NCI-H460 (cell line): ENCODE data around the gene GOLGA6D. TPM values are rescaled to one million over a fixed set of nuclear protein-coding genes. Genes with fewer than 3 reads are reported as not detected.
"Not testable (repeated sequence)": the region's sequence is repeated elsewhere in the genome, so short reads cannot be mapped to it uniquely, and the experiment has no call there.

Source experiments
- DNase-seq: peaks from one replicate; pipeline ENCODE4 v3.0.0-alpha.2; 2016; ENCODE audit warnings: low read depth; ENCODE audit errors: extremely low read depth
- polyA plus RNA-seq: library from polyadenylated mRNA; depleted of rRNA; stranded (reverse); fragments of >200 nt; gene quantifications from 2 replicates; pipeline ENCODE4 v1.2.3, GENCODE V29; 2014; cell fraction: nucleus; rRNA removed
- total RNA-seq: library from RNA; depleted of rRNA; stranded (reverse); fragments of >200 nt; shearing (Covaris generic); gene quantifications from 2 replicates; pipeline ENCODE4 v1.2.3, GENCODE V29; 2014; rRNA removed

The GOLGA6D gene, protein sequence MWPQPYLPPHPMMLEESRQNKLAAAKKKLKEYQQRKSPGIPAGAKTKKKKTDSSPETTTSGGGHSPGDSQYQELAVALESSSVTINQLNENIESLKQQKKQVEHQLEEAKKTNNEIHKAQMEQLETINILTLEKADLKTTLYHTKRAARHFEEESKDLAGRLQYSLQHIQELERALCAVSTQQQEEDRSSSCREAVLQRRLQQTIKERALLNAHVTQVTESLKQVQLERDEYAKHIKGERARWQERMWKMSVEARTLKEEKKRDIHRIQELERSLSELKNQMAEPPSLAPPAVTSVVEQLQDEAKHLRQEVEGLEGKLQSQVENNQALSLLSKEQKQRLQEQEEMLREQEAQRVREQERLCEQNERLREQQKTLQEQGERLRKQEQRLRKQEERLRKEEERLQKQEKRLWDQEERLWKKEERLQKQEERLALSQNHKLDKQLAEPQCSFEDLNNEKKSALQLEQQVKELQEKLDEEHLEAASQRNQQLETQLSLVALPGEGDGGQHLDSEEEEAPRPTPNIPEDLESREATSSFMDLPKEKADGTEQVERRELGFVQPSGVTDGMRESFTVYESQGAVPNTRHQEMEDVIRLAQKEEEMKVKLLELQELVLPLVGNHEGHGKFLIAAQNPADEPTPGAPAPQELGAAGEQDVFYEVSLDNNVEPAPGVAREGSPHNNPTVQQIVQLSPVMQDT
- not detected in 2 replicates for total RNA-seq
- 0.06 TPM in 1 of 2 replicates, not detected in the other for polyA plus RNA-seq

DNA sequence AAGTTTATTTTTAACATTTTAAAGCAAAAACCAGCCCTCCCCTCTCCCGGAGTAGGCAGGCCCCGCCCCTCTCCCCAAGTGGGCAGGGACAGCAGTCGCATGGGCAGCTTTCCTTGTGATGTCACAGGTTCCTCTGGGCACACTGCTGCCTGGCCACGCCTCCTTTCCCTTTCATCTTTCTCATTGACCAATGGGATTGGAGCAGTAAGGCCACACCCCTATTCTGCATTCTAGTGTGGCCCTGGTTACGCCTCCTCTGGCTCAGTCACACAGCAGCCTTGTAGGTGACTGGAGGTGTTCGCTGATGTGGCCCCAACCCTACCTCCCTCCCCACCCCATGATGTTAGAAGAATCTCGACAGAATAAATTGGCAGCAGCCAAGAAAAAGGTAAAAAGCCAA lies at the start of gene GOLGA6D:
Gene GOLGA6D (plus strand): TSS at position 264 of the 400 bp plus-strand sequence. CDS start 41 bp downstream, at position 305.
- DNase-seq, result not testable (repeated sequence)

DNA sequence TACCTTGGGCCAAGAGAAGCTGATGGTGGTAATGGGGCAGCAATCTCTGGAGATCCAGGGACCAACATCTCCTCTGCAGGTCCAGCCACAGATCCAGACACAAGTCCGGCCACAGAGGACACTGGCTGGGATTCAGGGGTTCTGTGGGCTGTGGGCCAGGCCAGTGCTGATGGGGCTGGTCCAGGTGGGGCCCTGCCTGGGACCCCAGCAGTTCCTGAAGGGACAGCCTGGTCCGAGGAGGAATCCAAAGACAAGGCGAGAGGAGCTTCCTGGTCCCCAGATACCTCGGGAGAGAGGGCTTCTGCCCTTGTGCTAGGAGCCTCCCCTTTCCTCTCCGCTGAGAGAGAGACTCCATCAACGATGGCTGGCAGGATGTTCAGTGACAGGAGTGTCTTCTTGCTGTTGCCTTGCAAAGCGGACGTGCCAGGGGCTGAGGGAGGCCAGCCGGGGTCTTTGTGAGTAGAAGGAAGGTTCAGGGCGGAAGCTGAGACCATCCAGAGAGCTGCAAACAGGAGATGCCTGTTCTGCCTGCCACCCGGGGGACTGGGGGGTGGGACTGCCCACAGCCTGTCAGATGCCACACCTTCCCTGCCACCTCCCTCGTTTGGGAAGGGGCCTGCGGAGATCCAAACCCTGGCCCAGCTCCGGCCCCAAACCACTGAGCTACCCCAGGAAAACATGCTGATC lies 49.0 kb upstream of the GOLGA6D start:
- no peak for DNase-seq

DNA sequence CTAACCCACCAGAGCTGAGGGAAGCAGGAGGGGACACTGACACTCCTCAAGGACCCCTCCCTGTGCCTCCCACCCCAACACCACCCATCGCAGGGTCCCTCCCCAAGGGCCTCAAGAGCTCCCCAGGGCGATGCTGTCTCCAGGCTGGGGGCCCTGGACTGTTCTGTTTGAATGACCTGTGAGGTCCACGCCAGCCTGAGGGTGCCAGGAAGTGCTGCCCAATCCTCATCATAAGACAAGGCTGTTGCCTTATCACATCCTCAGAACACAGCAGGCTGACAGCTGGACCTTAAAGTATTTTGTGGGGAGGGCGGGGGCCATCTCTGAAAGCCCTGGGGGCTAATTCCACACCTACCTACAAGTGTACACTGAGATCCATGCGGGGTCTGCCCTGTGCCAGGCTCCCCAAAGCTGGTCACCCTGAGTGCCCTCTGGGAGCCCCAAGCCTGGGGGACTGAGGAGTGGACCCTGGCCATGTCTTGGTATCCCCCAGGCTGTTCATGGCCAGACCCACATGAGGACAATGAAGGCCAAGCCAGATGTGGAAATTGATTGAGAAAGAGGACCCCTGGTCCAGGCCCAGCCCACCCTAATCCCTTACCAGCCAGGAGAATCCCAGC lies 48.3 kb upstream of the GOLGA6D start:
- DNase-seq, result no peak

DNA sequence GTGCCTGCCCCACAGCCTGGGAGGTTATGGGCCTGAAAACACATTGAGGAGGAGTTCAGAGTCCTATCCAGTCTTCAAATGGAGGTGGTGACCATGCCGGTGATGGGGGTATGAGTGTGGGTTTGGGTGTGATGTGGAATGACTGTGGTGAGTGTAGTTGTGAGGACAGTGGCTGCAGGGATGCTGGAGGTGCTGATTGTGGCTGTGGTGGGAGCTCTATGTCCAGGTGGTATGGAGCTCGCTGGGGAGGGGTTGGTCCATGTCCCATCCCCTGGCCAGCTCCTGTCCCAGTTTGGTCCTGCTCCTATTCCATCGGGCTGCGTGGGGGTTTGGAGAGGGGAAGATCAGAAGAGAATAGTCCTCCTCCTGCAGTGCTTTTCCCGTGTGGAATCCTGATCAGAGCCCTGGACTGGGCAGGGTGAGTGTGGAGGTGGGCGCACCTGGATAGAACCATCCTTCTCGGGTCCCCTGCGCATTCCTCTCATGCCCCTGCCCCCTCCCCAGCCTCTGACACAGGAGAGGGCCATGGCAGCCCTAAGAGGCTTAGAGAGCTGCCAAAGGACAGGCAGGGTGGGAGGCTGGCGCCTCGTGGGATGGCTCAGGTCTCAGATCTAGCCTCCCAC lies 47.5 kb upstream of the GOLGA6D start:
- DNase-seq, result no peak

DNA sequence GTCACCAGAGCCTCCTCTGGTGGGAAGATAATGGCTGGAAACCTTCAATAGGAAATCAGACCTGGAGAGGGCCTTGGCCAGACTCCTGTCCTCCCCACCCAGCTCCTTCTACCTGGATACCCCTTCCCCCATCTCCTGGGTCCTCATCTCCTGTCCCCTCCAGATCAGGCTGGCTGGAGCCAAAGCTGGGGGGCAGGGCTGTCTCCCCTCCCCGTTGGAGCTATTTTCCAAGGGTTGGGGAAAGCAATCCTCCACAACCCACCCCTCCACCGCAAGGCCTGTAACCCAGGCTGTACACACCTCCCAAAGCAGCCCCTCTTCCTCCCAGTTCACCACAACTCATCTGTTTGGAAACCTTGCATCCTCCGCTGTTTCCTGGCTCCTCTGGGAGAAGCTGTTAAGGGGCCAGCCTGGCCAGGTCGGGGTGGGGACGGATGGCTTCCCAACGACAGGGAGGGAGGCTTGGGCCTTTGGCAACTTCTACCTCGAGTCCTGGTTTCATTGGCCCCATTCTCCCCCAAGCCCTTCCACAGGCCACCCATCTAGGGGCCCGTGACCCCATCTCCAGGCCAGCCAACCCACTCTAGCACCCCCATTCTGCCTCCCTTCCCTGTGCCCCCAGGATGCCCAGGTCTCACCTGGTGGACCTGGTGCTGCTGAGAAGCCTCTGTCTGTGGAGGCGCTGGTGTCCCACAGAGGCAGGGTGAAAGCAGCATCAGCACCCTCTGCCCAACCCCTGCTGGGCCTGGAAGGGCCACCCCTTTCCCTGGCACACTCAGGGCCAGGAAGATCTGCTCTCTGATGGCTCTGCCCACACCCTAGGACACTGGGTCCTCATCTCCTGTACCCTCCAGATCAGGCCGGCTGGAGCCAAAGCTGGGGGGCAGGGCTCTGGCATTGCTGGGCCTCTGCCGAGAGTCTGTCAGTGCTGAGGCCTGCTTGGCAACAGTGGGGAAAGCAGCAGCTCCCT lies 46.6 kb upstream of the GOLGA6D start:
- no peak for DNase-seq

DNA sequence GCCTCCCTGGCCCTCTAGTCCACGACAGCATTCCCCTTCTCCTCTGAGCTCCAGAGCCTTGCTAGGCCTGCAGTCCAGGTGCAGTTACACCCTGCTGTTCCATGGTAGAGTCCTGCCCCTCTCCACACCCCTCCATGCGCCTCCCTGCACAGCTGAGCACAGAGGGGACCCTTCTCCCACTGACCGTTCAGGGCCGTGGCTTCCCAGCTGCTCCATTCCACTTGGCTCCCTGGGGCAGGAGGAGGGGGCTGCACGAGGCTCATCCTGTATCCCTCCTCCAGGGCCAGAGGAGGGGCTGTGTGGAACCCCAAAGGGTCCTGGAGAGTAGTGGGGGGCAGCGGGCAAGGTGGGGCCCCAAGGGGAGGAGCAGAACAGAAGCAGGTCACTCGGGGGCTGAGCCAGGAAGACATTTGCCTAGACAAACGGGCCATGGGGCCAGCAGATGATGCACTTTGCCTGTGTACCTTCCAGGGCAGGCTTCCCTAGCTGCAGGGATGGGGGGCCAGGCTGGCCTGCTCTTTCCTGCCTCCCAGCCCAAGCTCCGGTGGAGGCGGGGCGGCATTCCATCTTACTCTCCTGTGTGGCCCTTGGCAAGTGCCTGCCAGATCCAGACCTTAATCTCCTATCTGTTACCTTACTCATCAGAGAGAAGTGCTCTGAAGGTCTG lies 45.2 kb upstream of the GOLGA6D start:
- no peak for DNase-seq

DNA sequence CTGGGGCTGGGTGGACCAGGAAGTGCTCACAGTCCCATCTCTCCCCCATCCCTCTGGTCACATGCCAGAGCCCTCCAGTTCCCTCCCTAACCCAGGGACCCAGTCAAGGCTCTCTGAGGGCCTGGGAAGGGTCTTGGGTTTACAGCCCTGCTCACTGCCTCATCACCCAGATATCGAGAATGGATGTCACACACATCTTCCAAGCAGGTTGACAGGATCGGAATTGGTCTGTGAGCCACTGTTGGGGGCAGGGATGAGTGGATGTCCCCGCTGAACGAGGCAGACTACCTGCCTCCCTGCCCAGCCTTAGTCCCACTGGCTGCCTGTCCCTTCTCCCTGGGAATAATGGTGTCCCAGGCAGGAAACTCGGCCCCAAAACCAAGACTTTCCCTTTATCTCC lies 44.5 kb upstream of the GOLGA6D start:
- DNase-seq, result no peak

DNA sequence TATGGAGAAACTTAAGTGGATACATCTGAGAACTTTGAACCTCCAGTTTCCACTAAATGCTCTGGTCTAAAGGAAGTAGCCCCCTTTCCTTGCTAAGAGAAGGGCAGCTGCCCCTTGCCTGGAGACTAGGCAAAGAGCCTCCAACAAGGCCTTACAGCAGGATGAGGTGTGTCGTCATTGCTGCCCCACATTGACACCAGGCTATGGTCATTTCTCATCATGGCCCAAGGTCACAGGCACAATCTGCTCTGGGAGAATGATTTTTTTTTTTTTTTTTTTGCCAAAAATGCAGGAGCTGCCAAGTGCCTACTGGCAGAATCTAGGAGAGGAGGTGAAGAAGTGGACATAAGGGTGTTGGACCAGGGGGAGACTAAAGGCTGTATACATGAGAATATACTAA lies 36.9 kb upstream of the GOLGA6D start:
- DNase-seq, result not testable (repeated sequence)

DNA sequence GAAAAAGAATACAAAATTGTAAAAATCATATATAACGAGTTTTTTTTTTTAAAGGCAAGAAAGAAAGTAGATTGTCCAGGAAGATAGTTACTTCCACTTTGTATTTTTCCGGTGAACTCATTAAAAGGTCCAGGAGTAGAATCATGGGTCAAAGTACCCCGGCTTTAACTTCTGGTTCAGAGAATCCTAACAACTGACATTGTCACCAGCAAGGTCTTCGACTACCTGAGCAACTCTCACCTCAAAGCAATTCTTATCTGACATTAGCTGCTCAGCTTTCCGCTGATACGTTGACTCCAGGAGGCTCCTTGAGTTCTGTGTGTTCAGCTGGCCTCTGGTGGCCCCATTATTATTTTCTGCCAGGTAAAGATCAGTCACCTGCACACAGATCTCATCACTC lies 33.6 kb upstream of the GOLGA6D start:
- not testable (repeated sequence) for DNase-seq

DNA sequence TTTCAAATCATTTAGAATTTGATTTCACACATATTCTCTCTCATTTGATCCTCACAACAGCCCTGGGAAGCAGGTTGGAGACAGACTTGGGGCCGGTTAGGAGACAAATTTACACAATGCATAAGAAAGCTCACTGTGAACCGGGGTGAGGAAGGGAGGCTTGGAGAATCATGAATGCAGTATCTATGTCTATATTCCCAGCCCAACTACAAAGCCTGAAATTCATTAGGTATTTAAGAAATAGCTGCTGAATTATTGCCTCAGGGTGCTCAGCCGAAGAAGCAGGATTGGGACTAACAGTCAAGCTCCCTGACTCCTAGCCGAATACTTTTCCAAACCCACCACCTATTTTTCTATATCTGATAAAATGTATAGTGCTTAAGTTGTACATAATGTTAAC lies 32.9 kb upstream of the GOLGA6D start:
- no peak for DNase-seq

DNA sequence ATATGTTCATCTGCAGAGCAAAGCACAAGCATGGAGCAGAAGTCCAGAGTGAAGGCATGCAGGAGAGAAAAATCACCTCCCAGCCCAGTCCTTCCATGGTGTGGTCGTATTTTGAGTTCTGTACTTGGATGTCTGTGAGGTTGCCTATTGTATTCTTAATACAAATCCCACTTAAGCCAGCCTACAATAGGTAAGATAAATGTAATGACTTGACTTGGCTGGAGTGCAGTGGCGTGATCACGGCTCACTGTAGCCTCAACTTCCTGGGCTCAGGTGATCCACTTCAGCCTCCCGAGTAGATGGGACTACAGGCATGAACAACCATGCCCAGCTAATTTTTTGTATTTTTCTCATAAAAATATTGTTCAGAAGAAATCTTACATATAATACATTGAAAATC lies 31.3 kb upstream of the GOLGA6D start:
- not testable (repeated sequence) for DNase-seq

DNA sequence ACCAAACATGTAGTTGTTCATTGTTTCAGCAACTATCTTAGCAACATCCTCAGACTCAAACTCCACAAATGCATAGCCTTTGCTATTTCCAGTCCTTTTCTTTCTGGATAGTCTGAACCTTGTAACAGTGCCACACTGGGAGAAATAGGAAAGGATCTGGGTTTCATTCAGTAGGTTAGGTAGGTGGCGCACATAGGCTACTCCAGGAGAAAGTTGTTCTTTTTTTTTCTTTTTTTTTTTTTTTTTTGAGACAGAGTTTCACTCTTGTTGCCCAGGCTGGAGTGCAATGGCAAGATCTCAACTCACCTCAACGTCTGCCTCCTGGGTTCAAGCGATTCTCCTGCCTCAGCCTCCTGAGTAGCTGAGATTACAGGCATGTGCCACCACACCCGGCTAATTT lies 30.4 kb upstream of the GOLGA6D start:
- not testable (repeated sequence) for DNase-seq

DNA sequence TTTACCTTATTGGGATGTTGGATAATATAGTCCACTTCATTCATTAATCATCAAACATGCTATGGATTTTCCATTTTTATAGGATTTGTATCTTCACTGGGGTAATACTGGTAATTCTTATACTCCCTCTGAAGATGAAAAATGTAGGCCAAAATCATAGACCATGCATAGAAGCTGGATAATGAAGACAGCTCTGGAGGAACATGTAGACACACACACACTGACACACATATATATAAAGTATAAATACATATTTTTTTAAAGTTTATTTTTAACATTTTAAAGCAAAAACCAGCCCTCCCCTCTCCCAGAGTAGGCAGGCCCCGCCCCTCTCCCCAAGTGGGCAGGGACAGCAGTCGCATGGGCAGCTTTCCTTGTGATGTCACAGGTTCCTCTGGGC lies 24.6 kb upstream of the GOLGA6D start, which contains the start of gene GOLGA6C:
Gene GOLGA6C (plus strand): TSS at position 301 of the 400 bp plus-strand sequence. CDS start 265 bp downstream, outside the sequence.
- not testable (repeated sequence) for DNase-seq

DNA sequence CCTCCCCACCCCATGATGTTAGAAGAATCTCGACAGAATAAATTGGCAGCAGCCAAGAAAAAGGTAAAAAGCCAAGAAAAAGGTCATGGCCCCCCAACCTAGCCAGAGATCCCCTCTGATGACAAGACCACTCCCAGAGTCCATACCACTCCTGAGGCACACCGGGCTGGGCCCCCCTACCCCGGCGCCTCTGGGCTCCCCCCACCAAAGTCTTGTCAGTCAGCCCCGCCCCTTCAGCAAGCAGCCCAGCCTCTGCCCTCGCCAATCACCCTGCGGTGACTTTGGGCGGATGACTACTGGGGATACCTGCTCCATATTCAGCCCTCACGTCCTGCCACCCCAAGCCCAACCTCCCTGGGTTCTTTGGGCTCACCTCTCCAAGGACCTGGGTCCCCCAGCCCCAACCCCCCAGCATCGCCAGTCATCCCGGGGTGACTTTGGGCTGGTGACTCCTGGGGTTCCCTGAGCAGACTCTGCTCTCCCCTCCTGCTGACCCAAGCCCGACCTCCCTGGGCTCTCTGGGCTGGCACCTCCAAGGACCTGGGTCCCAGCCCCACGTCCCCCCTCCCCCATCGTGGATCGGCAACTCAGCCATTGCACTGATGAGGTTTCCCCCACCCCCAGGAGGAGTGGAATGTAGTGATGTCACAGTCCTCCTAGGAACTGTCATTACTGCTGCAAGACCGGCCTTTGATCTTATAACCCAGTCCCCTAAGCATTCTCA lies 23.9 kb upstream of the GOLGA6D start:
- not testable (repeated sequence) for DNase-seq

DNA sequence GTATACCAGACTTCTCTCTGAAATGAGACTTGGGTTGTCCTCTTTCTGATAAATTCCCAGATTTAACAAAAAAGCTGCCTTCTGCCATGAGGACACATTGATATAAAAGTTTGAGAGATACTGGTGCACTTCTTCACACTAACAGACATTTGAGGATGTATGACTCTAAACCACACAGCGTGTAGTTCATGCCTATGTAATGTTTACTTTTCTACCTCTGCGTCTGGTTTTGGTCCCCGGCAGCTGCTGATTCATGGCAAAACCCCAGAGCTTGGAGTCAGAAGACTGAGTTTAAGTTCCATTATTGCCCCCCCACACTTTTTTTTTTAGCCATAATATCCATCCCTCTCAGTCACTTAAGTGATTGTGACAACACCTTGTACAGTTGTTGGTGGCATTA lies 22.8 kb upstream of the GOLGA6D start:
- not testable (repeated sequence) for DNase-seq

DNA sequence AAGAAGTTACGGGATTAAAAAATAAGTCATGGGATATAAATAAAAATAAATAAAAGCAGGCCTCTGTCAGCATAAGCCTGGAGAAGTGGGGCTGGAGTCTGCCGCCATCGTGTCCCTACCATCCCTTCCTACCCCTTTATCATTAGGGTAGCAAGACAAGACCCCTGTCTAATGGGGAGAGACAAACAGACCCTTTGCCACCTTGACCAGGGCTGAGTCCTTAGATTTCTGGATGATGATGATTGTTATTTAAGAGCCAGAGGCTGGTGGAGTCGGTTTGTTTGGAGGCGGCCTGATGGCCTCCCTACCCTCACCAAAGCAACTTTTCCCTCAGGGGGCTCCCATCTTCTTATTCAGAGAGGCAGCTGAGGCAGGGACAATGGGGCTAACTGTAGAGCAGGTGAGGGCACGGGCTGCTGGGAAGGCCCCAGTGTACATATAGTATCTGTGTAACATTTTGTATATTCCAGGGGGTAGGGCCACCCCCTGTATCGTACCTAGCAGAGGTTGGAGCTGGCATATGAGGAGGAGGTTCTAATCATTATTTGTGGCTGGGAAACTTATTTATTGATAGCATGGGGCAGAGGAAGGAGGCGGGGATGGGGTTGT lies 8.8 kb upstream of the GOLGA6D start:
- DNase-seq, result not testable (repeated sequence)

DNA sequence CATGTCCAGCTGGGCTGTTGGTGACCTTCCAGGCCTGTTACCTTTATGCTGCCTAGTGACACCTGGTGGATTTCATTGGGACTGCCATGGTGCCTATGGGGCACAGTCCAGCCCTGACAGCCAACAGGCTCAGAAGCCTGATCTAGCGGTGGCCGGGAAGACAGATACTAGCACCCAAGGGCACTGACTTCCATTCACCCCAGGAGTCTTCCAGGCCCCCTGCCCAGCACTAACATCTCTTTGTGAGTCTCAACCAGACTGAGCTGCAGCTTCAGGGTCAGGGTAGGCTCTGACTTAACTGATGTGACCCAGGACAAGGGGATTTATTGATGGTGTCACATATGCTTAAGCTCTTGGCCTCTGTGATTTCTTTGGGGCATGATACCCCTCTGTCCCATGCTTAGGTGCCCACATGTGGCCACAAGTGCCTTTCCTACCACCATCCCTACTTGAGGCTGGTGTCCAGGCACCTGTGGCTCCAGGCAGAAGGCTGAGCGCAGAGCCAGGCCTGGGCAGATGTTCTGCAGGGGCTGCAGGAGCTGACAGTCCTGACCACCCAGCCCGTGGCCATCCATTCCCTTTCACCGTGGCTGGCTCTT lies 8.0 kb upstream of the GOLGA6D start:
- peak; percentile 68 for DNase-seq
